GM12878 (cell line): ENCODE data around the gene HASPIN. TPM values are rescaled to one million over a fixed set of nuclear protein-coding genes. Genes with fewer than 3 reads are reported as not detected.

ENCODE experiments used
- CREM ChIP-seq: IDR thresholded peaks from 2 replicates; pipeline ENCODE4 v1.6.1; 2014; ENCODE audit warnings: antibody characterized with exemption, low read depth
- SIN3A ChIP-seq: IDR thresholded peaks from 2 replicates; pipeline ENCODE4 v1.6.1; 2012; ENCODE audit warnings: low read depth, low read length, improper control_type of control experiment
- SREBF2 ChIP-seq: IDR thresholded peaks from 2 replicates; pipeline ENCODE4 v1.6.1; 2012; ENCODE audit warnings: mild to moderate bottlenecking, low read length
- TCF7 ChIP-seq: IDR thresholded peaks from 2 replicates; pipeline ENCODE4 v1.6.1; 2014; ENCODE audit warnings: antibody characterized with exemption, borderline replicate concordance
- ZZZ3 ChIP-seq: IDR thresholded peaks from 2 replicates; pipeline ENCODE4 v1.6.1; 2011; ENCODE audit warnings: low read depth; ENCODE audit not compliant: control insufficient read depth, insufficient read length
- polyA plus RNA-seq, 11 experiments: library from polyadenylated mRNA; depleted of rRNA in 4 of 11; unstranded in 6 of 11; stranded (reverse) in 5 of 11; fragments of >200 nt; fragmentation: Nextera tagmentation in 4 of 11; fragmentation: Illumina TruSeq in 1 of 11; extraction: Ambion mirVana in 4 of 11; extraction: Trizol in 1 of 11; gene quantifications; 1 replicate in 1 of 11; 2 replicates in 10 of 11; pipeline versions ENCODE4 v1.2.1 to v1.2.3, GENCODE V29; 2011 to 2016; ENCODE audit warnings: inconsistent platforms in 2 of 11, missing spikeins in 2 of 11, low read depth in 1 of 11
- total RNA-seq, 4 experiments: library from RNA; depleted of rRNA in 3 of 4; stranded (reverse); fragments of >200 nt in 3 of 4; fragmentation: Illumina TruSeq in 1 of 4; extraction: Trizol in 1 of 4; gene quantifications; 2 replicates each; pipeline versions ENCODE4 v1.2.1 to v1.2.3, GENCODE V29; 2013 to 2021
- TF ChIP-seq, protein P1 (sequence below): fragments of 450-650 bp; IDR thresholded peaks from 2 replicates; pipeline ENCODE4 v1.6.1; 2017; ENCODE audit warnings: antibody characterized with exemption, mild to moderate bottlenecking, moderate library complexity
- TF ChIP-seq, protein P2 (sequence below): IDR thresholded peaks from 2 replicates; pipeline ENCODE4 v1.6.1; 2012; ENCODE audit warnings: mild to moderate bottlenecking, low read depth, low read length

The HASPIN gene
- total and polyA plus RNA-seq, 10 of the 15 experiments (the other 5 are each of a cell fraction or from before 2014, with no cell fraction given) = 0.80 to 18.0 (median 10.1) TPM

DNA sequence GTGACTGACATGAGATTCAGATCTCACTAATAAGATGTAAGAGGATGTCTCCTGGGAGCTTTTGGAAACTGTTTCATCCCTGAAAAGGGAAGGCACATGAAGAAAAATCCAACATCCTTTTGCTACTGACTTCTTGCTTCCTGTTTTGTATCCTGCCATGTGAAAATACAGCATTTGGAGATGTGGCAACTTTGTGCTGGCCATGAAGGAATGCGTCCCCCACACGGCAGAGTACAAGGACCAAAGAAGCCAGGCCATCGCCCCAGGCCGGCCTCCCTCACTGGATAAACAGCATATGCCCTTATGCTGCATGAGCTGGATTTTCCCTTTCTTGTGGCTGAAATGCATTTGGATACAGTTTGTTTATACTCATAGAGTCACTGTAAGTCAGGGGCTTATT, 5.5 kb upstream of the HASPIN start (continued):
- TF ChIP-seq TCF7 (no peak), SIN3A (no peak), ZZZ3 (no peak), CREM (no peak), SREBF2 (no peak)
- TF ChIP-seq, protein P1, sequence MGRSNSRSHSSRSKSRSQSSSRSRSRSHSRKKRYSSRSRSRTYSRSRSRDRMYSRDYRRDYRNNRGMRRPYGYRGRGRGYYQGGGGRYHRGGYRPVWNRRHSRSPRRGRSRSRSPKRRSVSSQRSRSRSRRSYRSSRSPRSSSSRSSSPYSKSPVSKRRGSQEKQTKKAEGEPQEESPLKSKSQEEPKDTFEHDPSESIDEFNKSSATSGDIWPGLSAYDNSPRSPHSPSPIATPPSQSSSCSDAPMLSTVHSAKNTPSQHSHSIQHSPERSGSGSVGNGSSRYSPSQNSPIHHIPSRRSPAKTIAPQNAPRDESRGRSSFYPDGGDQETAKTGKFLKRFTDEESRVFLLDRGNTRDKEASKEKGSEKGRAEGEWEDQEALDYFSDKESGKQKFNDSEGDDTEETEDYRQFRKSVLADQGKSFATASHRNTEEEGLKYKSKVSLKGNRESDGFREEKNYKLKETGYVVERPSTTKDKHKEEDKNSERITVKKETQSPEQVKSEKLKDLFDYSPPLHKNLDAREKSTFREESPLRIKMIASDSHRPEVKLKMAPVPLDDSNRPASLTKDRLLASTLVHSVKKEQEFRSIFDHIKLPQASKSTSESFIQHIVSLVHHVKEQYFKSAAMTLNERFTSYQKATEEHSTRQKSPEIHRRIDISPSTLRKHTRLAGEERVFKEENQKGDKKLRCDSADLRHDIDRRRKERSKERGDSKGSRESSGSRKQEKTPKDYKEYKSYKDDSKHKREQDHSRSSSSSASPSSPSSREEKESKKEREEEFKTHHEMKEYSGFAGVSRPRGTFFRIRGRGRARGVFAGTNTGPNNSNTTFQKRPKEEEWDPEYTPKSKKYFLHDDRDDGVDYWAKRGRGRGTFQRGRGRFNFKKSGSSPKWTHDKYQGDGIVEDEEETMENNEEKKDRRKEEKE = no peak
- TF ChIP-seq, protein P2, sequence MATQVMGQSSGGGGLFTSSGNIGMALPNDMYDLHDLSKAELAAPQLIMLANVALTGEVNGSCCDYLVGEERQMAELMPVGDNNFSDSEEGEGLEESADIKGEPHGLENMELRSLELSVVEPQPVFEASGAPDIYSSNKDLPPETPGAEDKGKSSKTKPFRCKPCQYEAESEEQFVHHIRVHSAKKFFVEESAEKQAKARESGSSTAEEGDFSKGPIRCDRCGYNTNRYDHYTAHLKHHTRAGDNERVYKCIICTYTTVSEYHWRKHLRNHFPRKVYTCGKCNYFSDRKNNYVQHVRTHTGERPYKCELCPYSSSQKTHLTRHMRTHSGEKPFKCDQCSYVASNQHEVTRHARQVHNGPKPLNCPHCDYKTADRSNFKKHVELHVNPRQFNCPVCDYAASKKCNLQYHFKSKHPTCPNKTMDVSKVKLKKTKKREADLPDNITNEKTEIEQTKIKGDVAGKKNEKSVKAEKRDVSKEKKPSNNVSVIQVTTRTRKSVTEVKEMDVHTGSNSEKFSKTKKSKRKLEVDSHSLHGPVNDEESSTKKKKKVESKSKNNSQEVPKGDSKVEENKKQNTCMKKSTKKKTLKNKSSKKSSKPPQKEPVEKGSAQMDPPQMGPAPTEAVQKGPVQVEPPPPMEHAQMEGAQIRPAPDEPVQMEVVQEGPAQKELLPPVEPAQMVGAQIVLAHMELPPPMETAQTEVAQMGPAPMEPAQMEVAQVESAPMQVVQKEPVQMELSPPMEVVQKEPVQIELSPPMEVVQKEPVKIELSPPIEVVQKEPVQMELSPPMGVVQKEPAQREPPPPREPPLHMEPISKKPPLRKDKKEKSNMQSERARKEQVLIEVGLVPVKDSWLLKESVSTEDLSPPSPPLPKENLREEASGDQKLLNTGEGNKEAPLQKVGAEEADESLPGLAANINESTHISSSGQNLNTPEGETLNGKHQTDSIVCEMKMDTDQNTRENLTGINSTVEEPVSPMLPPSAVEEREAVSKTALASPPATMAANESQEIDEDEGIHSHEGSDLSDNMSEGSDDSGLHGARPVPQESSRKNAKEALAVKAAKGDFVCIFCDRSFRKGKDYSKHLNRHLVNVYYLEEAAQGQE = no peak
